Right ventricle myocardium inferior (tissue), 1 donor: ENCODE measurements around the gene EGLN1. TPM values are rescaled to one million over a fixed set of nuclear protein-coding genes. Genes with fewer than 3 reads are reported as not detected.
A peak's percentile ranks its signal among the peaks of the same experiment; 100 is the strongest.

Experiments
- ATAC-seq: fragments of 200-7000 bp; cut with Tn5 transposase; one replicate; pipeline ENCODE4 v1.9.1; 2020; ENCODE audit warnings: mild to moderate bottlenecking, moderate library complexity
- DNase-seq: peaks from one replicate; pipeline ENCODE4 v3.0.0; 2021; ENCODE audit errors: missing footprints
- intact Hi-C: fragments of 100-400 bp; cut with DNase I; formaldehyde crosslinking; loops from one replicate; pipeline ENCODE4 v1.11.0; 2022
- total RNA-seq: library from RNA; stranded (reverse); fragmentation: NEBNext Ultra II Directional; extraction: Animal tissue kit (Norgen Biotek cat#: 25700); gene quantifications from one replicate; pipeline ENCODE4 v1.2.1, GENCODE V29; 2021
- donor health status: DM: no; HTN: yes; CAD: no; lungs with severe emphysema.

Gene EGLN1
- total RNA-seq, 1 donor from 2014 or later, result 86.0 TPM

DNA sequence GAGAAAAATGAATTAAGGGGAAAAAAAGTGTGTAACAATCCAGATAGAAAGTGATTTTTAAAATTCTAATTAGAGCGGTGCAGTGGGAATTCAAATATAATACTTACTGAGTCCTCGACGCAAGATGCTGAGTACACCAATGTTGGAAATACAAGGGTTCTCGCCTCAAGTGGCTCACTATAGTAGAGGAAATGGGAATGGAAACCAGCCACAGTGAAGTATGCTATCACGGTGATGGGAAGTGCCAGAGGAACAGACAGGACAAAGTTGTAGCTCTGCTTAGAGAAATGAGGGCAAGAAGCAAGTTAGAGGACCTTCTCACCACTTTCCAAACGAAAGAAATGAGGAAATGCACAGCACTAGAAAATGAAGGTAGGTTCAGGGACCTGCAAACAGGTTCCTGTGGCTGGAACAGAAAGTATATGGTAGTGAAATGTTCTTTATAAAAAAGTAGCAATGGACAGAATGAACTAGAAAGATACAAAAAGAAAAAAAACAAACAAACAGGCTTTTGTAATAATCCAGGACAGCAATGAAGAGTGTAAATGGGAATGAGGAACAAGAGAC is 13.5 kb downstream of the EGLN1 start:
- DNase-seq, result no peak
- peak; percentile 38 for ATAC-seq
- intact Hi-C loops, result no loop called here

DNA sequence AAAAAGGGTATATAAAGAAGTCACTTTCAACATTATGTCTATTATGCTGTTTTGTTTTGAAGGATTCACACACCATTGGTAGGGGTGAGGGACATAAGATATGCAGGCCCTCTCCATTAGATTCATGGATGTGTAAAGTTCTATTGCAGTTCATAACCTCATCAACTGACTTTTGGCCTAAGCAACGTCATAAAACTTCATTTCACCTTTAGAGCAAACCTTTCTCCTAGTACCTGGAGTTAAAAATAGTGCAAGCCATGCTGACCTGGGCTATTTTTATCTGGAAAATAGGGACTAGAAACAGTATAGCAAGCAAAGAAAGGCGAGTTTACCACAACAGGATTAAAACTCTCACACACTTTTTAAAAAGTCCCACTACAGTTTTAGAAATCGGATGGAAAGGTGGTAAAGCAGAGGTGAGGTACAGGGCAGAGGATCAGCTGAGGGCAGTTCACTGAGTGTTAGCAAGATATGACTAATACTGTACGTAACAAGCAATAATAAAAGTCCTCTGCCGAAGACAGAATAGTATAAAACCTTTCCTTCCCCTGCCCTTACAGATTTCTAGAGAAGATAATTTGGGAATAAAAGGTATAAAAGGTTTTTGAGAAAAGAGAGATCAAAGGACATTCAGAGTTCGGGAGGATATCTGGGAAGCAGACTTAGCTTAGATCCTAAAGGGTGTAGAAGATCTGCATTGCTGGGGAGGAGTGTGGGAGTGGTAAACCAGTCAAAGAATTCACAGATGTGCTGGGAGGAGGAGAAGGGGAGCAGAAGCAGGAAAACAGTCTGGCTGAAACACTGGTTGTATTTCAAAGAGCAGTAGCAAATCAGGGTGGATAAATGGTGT is 14.3 kb downstream of the EGLN1 start:
- no peak for ATAC-seq
- intact Hi-C loops, result no loop called here
- no peak for DNase-seq

DNA sequence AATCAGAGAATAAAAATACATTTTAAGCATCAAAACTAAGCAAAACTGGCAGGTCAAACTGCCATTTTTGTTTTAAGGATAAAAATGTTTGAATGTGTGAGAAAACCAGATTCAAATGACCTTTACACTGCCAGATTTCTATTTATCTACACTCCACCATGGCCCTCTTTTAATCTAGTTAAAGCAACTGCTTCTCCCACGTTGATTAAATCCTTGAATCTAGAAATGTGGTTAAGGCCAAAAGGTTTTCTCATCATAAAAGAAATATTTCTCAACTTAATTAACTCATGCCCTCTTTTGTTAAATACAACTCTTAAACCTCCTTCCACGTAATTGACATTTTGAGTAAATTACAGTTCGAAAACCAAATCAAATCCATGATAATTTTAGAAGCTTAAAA is 15.0 kb downstream of the EGLN1 start:
- no peak for ATAC-seq
- intact Hi-C loops, result no loop called here

DNA sequence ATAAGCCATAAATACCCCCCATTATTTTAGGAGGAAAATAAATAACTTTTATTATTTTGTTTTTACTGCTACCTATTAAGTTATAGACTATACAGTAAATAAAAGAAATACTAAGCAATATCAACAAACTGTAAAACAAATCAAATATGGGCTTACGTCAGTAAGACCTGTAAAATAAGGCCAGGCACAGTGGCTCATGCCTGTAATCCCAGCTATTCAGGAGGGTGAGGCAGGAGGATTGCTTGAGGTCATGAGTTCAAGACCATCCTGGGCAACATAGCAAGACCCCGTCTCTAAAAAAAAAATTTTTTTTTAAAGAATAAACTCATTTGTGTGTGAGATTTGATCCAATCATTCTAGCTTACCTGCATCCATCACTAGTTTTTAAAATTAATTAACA is 17.8 kb downstream of the EGLN1 start:
- ATAC-seq, result no peak
- intact Hi-C loops, result no loop called here
- no peak for DNase-seq

More for the DNA sequence above, 15.0 kb downstream of the EGLN1 start:
- DNase-seq, result no peak

DNA sequence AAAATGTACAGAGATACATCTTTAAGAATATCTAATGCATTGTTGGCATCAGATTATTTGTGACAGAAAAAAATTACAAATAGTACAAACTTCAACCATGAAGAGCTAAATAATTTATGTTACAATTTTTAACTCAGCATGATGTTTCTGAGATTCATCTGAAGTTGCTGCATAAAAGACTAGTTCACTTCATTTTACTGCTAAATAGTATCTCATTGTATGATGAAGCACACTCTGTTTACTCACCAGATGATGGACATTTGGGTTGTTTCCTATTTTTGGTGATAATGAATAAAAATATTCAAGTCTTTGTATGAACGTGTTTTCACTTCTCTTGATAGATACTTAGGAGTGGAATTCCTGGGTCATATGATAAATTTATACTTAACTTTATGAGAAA is 20.6 kb downstream of the EGLN1 start:
- intact Hi-C loops, result no loop called here
- DNase-seq (no peak), ATAC-seq (no peak)

DNA sequence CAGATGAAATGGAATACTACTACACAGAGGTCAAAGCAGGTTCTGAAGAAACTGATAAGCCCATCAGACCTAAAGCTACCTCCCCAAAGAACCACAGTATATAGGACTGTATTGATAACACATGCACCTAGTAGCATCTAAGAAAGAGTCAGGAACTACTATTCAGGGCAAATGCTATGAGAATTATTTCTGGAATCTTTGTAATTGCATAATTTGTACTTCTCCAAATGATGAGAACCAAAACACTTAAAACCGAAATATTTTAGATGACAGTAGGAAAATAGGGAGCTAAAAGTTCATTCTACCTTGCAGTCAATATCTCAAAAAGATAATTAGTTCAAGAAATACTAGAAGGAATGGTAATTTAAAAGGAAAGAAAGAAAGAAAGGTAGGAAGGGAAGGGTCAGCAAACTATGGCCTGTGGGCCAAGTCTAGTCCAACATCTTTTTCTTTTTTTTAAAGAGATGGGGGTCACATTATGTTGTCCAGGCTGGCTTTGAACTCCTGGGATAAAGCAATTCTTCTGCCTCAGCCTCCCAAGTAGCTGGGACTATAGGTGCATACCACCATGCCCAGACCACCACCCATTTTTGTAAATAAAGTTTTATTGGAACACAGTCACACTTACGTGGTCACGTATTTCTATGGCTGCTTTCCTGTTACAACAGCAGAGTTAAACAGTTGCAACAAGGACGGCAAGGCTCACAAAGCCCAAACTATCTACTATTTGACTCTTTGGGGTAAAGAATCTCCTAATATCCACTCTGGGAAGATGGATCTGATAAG is 24.0 kb downstream of the EGLN1 start:
- no peak for DNase-seq
- ATAC-seq, result no peak
- intact Hi-C loops, result no loop called here

DNA sequence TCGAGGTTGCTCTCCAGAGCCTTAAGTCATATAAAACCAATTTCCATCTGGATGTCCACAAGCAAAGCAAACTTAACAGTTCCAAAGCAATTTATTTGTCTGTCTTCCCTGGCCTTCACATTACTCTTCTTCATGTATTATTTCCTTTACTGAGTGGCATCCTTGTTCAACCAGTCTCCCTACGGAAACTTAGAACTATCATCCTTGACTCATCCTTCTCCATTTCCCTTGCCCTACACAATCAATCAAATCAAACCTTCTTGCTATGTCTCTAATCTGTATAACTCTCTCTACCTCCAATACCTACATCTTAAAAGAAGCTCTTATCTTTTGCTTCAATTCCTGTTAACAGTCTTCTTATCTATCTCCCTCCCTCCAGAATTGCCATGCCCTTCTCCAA is 25.4 kb downstream of the EGLN1 start:
- intact Hi-C loops, result no loop called here
- DNase-seq, result no peak

DNA sequence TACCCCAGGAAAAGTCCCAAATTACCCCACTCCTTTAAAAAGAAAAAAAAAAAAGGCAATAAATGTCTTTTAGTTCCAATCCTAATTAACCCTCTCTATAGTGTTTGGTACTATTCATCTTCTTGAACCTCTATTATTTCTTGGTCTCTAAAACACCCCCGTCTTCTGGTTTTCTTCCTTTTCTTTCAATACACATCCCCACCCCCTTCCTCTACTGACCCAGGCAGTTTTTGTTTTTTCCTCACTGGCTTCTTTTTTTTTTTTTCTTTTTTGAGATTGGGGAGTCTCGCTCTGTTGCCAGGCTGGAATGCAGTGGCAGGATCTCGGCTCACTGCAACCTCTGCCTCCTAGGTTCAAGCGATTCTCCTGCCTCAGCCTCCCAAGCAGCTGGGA is 26.1 kb downstream of the EGLN1 start:
- no peak for DNase-seq
- no peak for ATAC-seq
- intact Hi-C loops, result no loop called here

More for the DNA sequence above, 25.4 kb downstream of the EGLN1 start:
- no peak for ATAC-seq

DNA sequence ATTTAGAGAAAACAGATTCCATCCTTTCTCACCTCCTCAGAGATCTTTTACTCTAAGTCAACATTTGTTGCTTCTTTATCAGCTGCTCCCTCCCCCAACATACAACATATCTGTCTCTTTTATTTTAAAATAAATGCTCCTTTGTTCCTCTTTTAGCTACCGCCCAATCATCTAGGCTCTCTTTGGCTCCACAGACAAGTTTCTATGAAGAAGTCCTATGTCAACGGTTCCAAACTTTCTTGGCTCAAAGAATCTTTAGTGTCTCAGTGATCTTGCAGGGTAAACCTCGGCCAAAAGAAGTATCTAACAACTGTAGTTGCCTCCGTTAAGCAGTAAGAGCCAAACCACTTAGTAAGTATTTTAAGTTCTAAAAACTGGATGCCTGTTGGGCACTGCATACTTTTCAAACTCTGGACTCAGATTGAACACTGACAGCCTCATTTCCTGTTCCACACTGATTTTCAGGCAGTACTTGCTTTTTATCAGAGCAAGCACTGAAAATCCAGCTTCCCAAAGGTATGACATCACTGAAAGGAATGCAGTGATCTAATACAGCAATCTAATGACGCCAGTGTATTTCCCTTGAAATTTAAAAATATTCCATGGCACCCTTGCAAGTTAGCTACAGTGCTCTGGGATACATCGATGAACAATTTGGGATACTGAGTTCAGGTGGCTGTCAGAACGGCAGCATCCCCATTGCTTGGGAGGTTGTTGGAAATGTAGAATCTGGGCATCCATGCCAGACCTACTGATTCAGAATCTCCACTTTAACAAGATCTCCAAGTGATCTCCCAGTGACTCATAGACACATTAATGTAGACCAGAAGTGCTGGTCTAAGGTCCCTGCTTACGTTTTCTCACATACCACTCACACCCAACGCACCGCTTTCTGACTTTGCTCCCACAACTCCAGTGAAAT is 26.8 kb downstream of the EGLN1 start:
- ATAC-seq, result peak; percentile 89
- peak; percentile 5 for DNase-seq
- intact Hi-C loops, result no loop called here

DNA sequence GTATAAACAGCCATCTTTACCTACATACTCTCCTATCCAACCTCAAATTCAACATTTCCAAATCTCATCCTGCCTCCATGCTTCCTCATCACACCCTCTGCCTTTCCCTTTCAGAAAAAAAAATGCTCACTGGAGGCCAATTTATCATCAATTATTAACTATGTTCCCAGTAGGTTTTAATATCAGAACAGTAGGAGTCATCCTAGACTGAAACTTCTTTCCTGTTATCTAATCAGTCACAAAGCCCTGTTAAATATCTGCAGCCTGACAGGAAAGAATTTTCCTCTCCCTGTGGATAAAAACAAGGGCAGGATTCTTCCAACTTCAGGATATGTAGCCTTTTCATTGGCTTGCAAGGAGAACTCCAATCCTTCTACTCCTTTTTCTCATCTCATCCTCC is 28.4 kb downstream of the EGLN1 start:
- ATAC-seq, result no peak
- intact Hi-C loops, result no loop called here
- DNase-seq, result no peak

DNA sequence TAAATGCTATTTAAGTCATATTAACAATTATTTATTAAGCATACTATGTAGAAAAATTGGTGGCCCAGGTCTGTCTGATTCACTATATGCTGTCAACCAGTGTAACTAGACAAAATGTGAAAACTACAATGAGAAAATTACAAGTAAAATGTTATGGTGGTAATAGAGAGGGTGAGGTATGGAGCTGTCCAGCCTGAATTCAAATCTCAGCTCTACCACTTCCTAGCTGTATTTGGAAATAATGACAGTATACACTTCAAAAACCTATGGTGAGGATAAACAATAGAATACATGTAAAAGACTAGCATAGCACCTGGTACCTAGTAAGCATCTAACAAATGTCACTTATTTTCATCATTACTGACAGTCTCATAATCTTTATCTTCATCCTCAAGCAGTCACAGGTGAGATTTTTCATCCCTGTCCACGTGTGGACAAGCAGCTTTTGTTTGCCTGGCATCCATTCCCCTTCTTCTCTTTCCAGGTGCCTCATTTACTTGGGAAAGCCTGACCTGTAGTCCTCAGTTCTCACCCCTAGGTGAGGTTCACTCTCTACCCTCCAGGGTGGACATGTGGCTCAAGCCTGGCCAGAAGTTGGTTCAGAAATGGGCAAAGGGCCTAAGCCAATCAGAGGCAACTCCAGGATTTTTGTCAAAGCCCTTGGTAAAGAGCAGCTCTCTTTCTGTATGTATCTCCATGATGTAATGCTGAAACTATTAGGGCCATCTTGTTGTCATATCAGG is 29.5 kb downstream of the EGLN1 start:
- ATAC-seq (no peak), DNase-seq (peak; percentile 11)
- intact Hi-C loops, result no loop called here

DNA sequence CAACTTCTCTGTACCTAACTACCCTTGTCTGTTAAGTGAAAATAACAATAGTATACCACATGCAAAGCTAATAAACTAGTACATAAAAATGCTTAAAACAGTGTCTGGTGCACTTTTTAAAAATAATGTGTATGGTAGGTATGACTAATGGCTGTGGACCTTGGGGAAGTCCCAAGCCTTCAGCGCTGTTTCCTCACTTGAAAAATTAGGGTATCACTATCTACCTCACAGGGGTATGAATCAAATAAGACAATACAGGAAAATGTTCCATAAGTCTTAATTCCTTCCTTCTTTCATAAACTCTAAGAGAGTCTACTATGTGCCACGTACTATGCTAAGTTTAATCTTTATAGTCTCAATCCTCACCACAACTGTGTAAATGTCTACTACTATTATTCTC is 32.0 kb downstream of the EGLN1 start:
- intact Hi-C loops, result no loop called here
- ATAC-seq (no peak), DNase-seq (no peak)

DNA sequence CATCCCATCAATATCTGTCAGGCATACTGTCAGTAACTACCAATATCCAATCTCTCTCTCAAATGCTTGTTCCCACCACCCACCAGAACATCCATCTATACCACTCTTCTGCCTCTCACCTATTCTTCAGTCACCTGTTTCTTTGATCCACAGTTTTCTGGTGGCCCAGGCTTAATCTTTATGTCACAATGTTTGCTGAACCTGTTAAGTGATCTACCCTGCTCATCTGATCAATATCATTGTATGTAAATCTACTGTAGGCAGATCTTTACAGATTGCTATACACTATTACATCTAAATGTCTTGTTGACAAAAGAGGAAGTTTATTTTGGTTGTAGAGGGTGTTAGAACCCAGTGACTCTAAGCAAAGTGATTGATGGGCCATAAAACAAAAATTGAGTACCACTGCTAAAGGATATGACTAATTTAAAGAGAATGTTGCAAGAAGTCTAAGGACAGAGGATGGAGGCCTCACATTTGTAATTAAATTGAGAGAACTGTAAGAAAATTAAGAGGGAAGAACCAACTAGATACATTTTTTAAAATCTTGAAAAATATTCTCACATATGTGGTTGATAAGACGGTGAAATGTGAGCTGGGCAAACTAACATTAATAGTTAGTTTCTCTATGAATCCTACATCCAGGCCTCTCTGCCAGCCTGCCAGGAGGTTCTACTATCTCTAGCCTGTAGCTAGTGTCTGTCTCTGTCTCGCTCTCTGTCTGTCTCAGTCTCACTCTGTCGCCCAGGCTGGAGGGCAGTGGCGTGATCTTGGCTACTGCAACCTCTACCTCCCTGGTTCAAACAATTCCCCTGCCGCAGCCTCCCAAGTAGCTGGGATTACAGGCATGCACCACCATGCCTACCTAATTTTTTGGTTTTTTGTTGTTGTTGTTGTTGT is 34.1 kb downstream of the EGLN1 start:
- DNase-seq (no peak), ATAC-seq (no peak)
- intact Hi-C loops, result no loop called here

DNA sequence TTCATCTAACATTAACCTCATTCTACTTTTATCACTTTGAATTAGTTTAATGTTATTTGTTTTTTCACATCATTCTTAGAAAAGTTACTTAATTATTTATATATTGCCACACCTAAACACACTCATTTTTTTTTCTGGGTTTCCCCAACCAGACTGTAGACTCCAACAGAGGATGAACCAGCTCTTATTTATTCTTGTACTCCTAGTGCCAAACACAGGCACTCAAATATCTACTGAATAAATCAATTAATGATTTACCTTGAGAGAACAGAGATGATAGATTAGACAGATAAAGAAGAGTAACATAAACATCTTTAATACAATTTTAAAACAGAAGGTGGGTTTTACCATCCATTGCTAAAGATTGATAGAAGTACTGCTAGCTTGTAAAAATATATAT is 35.6 kb downstream of the EGLN1 start:
- intact Hi-C loops, result no loop called here
- no peak for DNase-seq
- no peak for ATAC-seq

DNA sequence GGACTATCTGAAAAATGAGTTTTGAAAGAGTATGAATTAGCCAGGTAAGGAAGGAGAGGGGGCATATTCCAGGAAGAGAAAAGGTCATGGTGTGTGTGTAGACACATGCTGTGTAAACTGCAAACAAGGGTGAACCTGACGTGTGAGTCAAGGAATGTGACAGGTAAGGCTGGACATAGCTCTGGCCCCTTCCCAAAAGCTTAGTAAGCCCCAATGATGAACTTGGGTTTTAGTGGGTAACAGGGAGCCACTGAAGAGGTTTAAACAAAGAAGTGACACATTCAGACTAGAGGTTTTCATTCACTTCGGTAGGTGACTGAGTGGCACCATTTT is 36.7 kb downstream of the EGLN1 start:
- intact Hi-C loops, result no loop called here
- ATAC-seq, result peak; percentile 4
- DNase-seq, result no peak

DNA sequence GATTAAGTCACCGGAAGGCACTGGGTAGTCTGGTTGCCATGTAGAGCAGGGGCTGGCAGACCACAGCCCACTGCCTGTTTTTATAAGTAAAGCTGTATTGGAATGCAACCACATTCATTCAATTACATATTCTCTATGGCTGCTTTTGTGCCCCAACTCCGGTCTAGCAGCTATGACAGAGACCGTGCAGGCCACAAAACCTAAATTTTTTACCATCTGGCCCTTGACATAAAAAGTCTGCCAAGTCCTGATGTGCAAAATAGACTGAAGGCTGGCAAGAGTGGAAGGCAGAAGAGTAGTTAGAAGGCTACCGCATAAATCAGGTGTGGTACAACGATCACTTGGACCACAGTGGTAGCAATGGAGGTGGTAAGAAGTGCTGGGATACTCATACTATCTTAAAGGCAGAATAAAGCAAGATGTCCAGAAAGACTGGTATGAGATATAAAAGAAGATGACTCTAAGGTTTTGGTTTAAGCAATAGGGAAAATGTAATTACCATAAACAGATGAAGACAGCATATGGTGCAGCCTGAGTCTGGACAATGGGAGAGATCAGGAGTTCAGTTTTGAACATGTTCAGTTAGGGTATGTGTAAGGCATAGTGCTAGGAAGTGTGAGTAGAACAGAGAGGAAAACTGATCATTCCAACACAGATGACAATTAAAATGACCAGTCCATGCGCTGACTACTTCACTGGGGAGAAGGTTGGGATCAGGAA is 37.2 kb downstream of the EGLN1 start:
- ATAC-seq, result peak; percentile 11
- DNase-seq, result peak; percentile 22
- intact Hi-C loops, result no loop called here
